Ammon's horn (tissue), 1 donor: ENCODE measurements around the gene ZNRF1.

Experiments used
- DNase-seq: peaks from one replicate; pipeline ENCODE4 v3.0.0-alpha.2; 2016; ENCODE audit warnings: low spot score

The ZNRF1 gene

GRCh38 chr16:75099738-75100602 is 101.1 kb downstream of the ZNRF1 start:
- DNase-seq, result no peak

- no peak for DNase-seq
These were observed 101.8 kb downstream of the ZNRF1 start for GRCh38 chr16:75100603-75100990.

- no peak for DNase-seq
These were observed 102.8 kb downstream of the ZNRF1 start for GRCh38 chr16:75101635-75102034.

- DNase-seq, result no peak
These were observed 103.8 kb downstream of the ZNRF1 start for GRCh38 chr16:75102595-75102994.

GRCh38 chr16:75103994-75104393 is 105.2 kb downstream of the ZNRF1 start:
- no peak for DNase-seq

GRCh38 chr16:75104836-75105235 is 106.0 kb downstream of the ZNRF1 start:
- DNase-seq, result no peak

GRCh38 chr16:75105306-75106061 is 106.7 kb downstream of the ZNRF1 start:
- DNase-seq, result peak; percentile 88

GRCh38 chr16:75106351-75107274 is 107.8 kb downstream of the ZNRF1 start:
- DNase-seq, result no peak

- DNase-seq, result no peak
These were observed 108.7 kb downstream of the ZNRF1 start for GRCh38 chr16:75107505-75107904.

- peak; percentile 83 for DNase-seq
These were observed 110.2 kb downstream of the ZNRF1 start for GRCh38 chr16:75108792-75109731.

- DNase-seq, result no peak
These were observed 111.0 kb downstream of the ZNRF1 start for GRCh38 chr16:75109732-75110243.

GRCh38 chr16:75110637-75111513 is 112.1 kb downstream of the ZNRF1 start:
- peak; percentile 96 for DNase-seq

GRCh38 chr16:75111514-75111940 is 112.7 kb downstream of the ZNRF1 start:
- no peak for DNase-seq

GRCh38 chr16:75111961-75112733 is 113.3 kb downstream of the ZNRF1 start:
- no peak for DNase-seq

GRCh38 chr16:75112734-75113491 is 114.1 kb downstream of the ZNRF1 start:
- no peak for DNase-seq

GRCh38 chr16:75113541-75114121 is 114.8 kb downstream of the ZNRF1 start:
- no peak for DNase-seq

GRCh38 chr16:75114179-75114945 is 115.5 kb downstream of the ZNRF1 start:
- DNase-seq, result no peak
